Measurements from ENCODE around the gene FAM168A. TPM values are rescaled to one million over a fixed set of nuclear protein-coding genes. Genes with fewer than 3 reads are reported as not detected.

The FAM168A gene
- total and polyA plus RNA-seq, 9 donors: 17.6 to 35.4 (median 24.8) TPM

- Histone ChIP-seq H3K4me1 (ENCODE audit: control insufficient read depth, insufficient read depth, low read length) (peaks cover 2% of the 10 kb centered on the region), H3K9me3 (replicated peaks; ENCODE audit: control insufficient read depth, low read depth, low read length) (no peaks in the 10 kb centered on the region), H3K36me3 (ENCODE audit: control insufficient read depth, insufficient read depth, low read length) (peaks cover 3% of the 10 kb centered on the region), H3K4me3 (ENCODE audit: low read length) (no peak overlapping the region), H3K27ac (ENCODE audit: low read length) (no peak overlapping the region), H3K27me3 (ENCODE audit: control insufficient read depth, insufficient read depth, low read length) (no peaks in the 10 kb centered on the region)
- DNase-seq: no peak
- no CpG with 5 or more reads among the region's 2 CpGs for WGBS (ENCODE audit: insufficient coverage)
These were observed 34.2 kb downstream of the FAM168A start for GRCh38 chr11:73563539-73564200.

GRCh38 chr11:73559743-73560142, 38.2 kb downstream of the FAM168A start:
- Histone ChIP-seq H3K36me3 (ENCODE audit: control insufficient read depth, insufficient read depth, low read length) (no peaks in the 10 kb centered on the region), H3K4me1 (ENCODE audit: control insufficient read depth, insufficient read depth, low read length) (no peaks in the 10 kb centered on the region), H3K4me3 (ENCODE audit: low read length) (no peak overlapping the region), H3K27me3 (ENCODE audit: control insufficient read depth, insufficient read depth, low read length) (no peaks in the 10 kb centered on the region), H3K27ac (ENCODE audit: low read length) (no peak overlapping the region), H3K9me3 (replicated peaks; ENCODE audit: control insufficient read depth, low read depth, low read length) (no peaks in the 10 kb centered on the region)
- no peak for DNase-seq

GRCh38 chr11:73556966-73557365, 40.9 kb downstream of the FAM168A start:
- no peak overlapping the region for H3K27ac ChIP-seq (ENCODE audit: low read length)
- whole genome bisulfite sequencing (ENCODE audit: insufficient coverage): no CpG with 5 or more reads among the region's 3 CpGs
- H3K27me3 ChIP-seq (ENCODE audit: control insufficient read depth, insufficient read depth, low read length): no peaks in the 10 kb centered on the region
- H3K36me3 ChIP-seq (ENCODE audit: control insufficient read depth, insufficient read depth, low read length): no peaks in the 10 kb centered on the region
- no peaks in the 10 kb centered on the region for H3K9me3 ChIP-seq (replicated peaks; ENCODE audit: control insufficient read depth, low read depth, low read length)
- no peak for DNase-seq
- H3K4me3 ChIP-seq (ENCODE audit: low read length): no peak overlapping the region
- no peaks in the 10 kb centered on the region for H3K4me1 ChIP-seq (ENCODE audit: control insufficient read depth, insufficient read depth, low read length)

GRCh38 chr11:73555615-73556014, 42.3 kb downstream of the FAM168A start:
- no CpG with 5 or more reads among the region's 3 CpGs for WGBS (ENCODE audit: insufficient coverage)
- DNase-seq: no peak
- Histone ChIP-seq H3K4me3 (ENCODE audit: low read length) (no peak overlapping the region), H3K27ac (ENCODE audit: low read length) (no peak overlapping the region), H3K9me3 (replicated peaks; ENCODE audit: control insufficient read depth, low read depth, low read length) (no peaks in the 10 kb centered on the region), H3K27me3 (ENCODE audit: control insufficient read depth, insufficient read depth, low read length) (no peaks in the 10 kb centered on the region), H3K36me3 (ENCODE audit: control insufficient read depth, insufficient read depth, low read length) (no peaks in the 10 kb centered on the region), H3K4me1 (ENCODE audit: control insufficient read depth, insufficient read depth, low read length) (no peaks in the 10 kb centered on the region)

GRCh38 chr11:73554671-73555320, 43.1 kb downstream of the FAM168A start:
- Histone ChIP-seq H3K27me3 (ENCODE audit: control insufficient read depth, insufficient read depth, low read length) (no peaks in the 10 kb centered on the region), H3K4me3 (ENCODE audit: low read length) (no peak overlapping the region), H3K36me3 (ENCODE audit: control insufficient read depth, insufficient read depth, low read length) (no peaks in the 10 kb centered on the region), H3K4me1 (ENCODE audit: control insufficient read depth, insufficient read depth, low read length) (no peaks in the 10 kb centered on the region), H3K27ac (ENCODE audit: low read length) (no peak overlapping the region), H3K9me3 (replicated peaks; ENCODE audit: control insufficient read depth, low read depth, low read length) (no peaks in the 10 kb centered on the region)
- peak; percentile 40 for DNase-seq
- 100% methylated on average over 1 of the region's 1 CpG for WGBS (ENCODE audit: insufficient coverage)

- no peak for DNase-seq
- Histone ChIP-seq H3K4me3 (ENCODE audit: low read length) (no peak overlapping the region), H3K36me3 (ENCODE audit: control insufficient read depth, insufficient read depth, low read length) (no peaks in the 10 kb centered on the region), H3K4me1 (ENCODE audit: control insufficient read depth, insufficient read depth, low read length) (no peaks in the 10 kb centered on the region), H3K9me3 (replicated peaks; ENCODE audit: control insufficient read depth, low read depth, low read length) (no peaks in the 10 kb centered on the region), H3K27ac (ENCODE audit: low read length) (no peak overlapping the region), H3K27me3 (ENCODE audit: control insufficient read depth, insufficient read depth, low read length) (no peaks in the 10 kb centered on the region)
- no CpG with 5 or more reads among the region's 2 CpGs for WGBS (ENCODE audit: insufficient coverage)
These were observed 44.6 kb downstream of the FAM168A start for GRCh38 chr11:73553266-73553665.

- no peak for DNase-seq
- Histone ChIP-seq H3K27ac (ENCODE audit: low read length) (no peak overlapping the region), H3K9me3 (replicated peaks; ENCODE audit: control insufficient read depth, low read depth, low read length) (no peaks in the 10 kb centered on the region), H3K4me1 (ENCODE audit: control insufficient read depth, insufficient read depth, low read length) (no peaks in the 10 kb centered on the region), H3K27me3 (ENCODE audit: control insufficient read depth, insufficient read depth, low read length) (no peaks in the 10 kb centered on the region), H3K36me3 (ENCODE audit: control insufficient read depth, insufficient read depth, low read length) (no peaks in the 10 kb centered on the region), H3K4me3 (ENCODE audit: low read length) (no peak overlapping the region)
- WGBS (ENCODE audit: insufficient coverage): no CpG with 5 or more reads among the region's 1 CpG
These were observed 46.2 kb downstream of the FAM168A start for GRCh38 chr11:73551677-73552076.

GRCh38 chr11:73549376-73549775, 48.5 kb downstream of the FAM168A start:
- Histone ChIP-seq H3K4me1 (ENCODE audit: control insufficient read depth, insufficient read depth, low read length) (no peaks in the 10 kb centered on the region), H3K36me3 (ENCODE audit: control insufficient read depth, insufficient read depth, low read length) (no peaks in the 10 kb centered on the region), H3K9me3 (replicated peaks; ENCODE audit: control insufficient read depth, low read depth, low read length) (no peaks in the 10 kb centered on the region), H3K27ac (ENCODE audit: low read length) (no peak overlapping the region), H3K27me3 (ENCODE audit: control insufficient read depth, insufficient read depth, low read length) (no peaks in the 10 kb centered on the region), H3K4me3 (ENCODE audit: low read length) (no peak overlapping the region)
- DNase-seq: no peak
- WGBS (ENCODE audit: insufficient coverage): 93% methylated on average over 3 of the region's 4 CpGs

GRCh38 chr11:73547706-73548595, 50.0 kb downstream of the FAM168A start:
- H3K27me3 ChIP-seq (ENCODE audit: control insufficient read depth, insufficient read depth, low read length): no peaks in the 10 kb centered on the region
- no CpG with 5 or more reads among the region's 2 CpGs for WGBS (ENCODE audit: insufficient coverage)
- DNase-seq: no peak
- H3K27ac ChIP-seq (ENCODE audit: low read length): no peak overlapping the region
- H3K9me3 ChIP-seq (replicated peaks; ENCODE audit: control insufficient read depth, low read depth, low read length): no peaks in the 10 kb centered on the region
- H3K4me1 ChIP-seq (ENCODE audit: control insufficient read depth, insufficient read depth, low read length): no peaks in the 10 kb centered on the region
- H3K36me3 ChIP-seq (ENCODE audit: control insufficient read depth, insufficient read depth, low read length): no peaks in the 10 kb centered on the region
- no peak overlapping the region for H3K4me3 ChIP-seq (ENCODE audit: low read length)

- no peaks in the 10 kb centered on the region for H3K9me3 ChIP-seq (replicated peaks; ENCODE audit: control insufficient read depth, low read depth, low read length)
- H3K36me3 ChIP-seq (ENCODE audit: control insufficient read depth, insufficient read depth, low read length): peaks cover 2% of the 10 kb centered on the region
- no peaks in the 10 kb centered on the region for H3K27me3 ChIP-seq (ENCODE audit: control insufficient read depth, insufficient read depth, low read length)
- 82% methylated on average over 1 of the region's 1 CpG for WGBS (ENCODE audit: insufficient coverage)
- H3K4me3 ChIP-seq (ENCODE audit: low read length): no peak overlapping the region
- no peak overlapping the region for H3K27ac ChIP-seq (ENCODE audit: low read length)
- DNase-seq: no peak
- no peaks in the 10 kb centered on the region for H3K4me1 ChIP-seq (ENCODE audit: control insufficient read depth, insufficient read depth, low read length)
These were observed 55.7 kb downstream of the FAM168A start for GRCh38 chr11:73542175-73542574.
